ENCODE measurements around the gene LATS2. TPM values are rescaled to one million over a fixed set of nuclear protein-coding genes. Genes with fewer than 3 reads are reported as not detected.

The LATS2 gene
- total and polyA plus RNA-seq, 2 of the 8 experiments (the other 6 are each of a cell fraction or from before 2014, with no cell fraction given), result 8.3 to 26.2 TPM

GRCh38 chr13:21055016-21055415, 6.4 kb downstream of the LATS2 start:
- Histone ChIP-seq H2BK120ac (replicated peaks; ENCODE audit: low read depth, low read length) (no peak overlapping the region), H2BK20ac (ENCODE audit: low read length) (no peak overlapping the region), H3K9ac (replicated peaks in 1 of 4; ENCODE audit: extremely low read depth in 1 of 4, low read depth in 3 of 4, low read length in 3 of 4) (no peak overlapping the region), H3K56ac (replicated peaks; ENCODE audit: insufficient read length, low read depth, low read length) (no peak overlapping the region), H2AFZ (ENCODE audit: low read length) (no peak overlapping the region), H3K4me1 (replicated peaks in 1 of 4; ENCODE audit: control insufficient read depth in 3 of 4, insufficient read depth in 4 of 4, low read length in 3 of 4) (peaks cover 0 to 8% (median 3%) of the 10 kb centered on the region in 4 experiments), H2BK12ac (ENCODE audit: low read depth, low read length) (no peak overlapping the region), H4K20me1 (replicated peaks in 1 of 2; ENCODE audit: control insufficient read depth in 1 of 2, insufficient read depth in 2 of 2, low read length in 2 of 2) (peaks cover 30 to 45% of the 10 kb centered on the region in 2 experiments), H2BK15ac (ENCODE audit: low read length) (no peak overlapping the region), H3K23me2 (ENCODE audit: low read depth, low read length) (peaks cover under 1% of the 10 kb centered on the region; the same call in 1 of the 2 replicates), H3K36me3 (ENCODE audit: control insufficient read depth in 2 of 4, insufficient read depth in 4 of 4, low read length in 3 of 4) (peaks cover 0 to 2% (median 0%) of the 10 kb centered on the region in 4 experiments; a peak in 1 of 8 replicates), H3K9me3 (ENCODE audit: insufficient read depth in 2 of 2, low read depth in 1 of 2, low read length in 1 of 2) (no peaks in the 10 kb centered on the region), H3K18ac (ENCODE audit: extremely low read depth, low read length) (no peak overlapping the region), H3K79me1 (ENCODE audit: low read depth, low read length) (peaks cover 17% of the 10 kb centered on the region), H3K4me3 (ENCODE audit: extremely low read depth in 1 of 4, insufficient read depth in 2 of 4, low read depth in 3 of 4, low read length in 4 of 4) (no peak overlapping the region), H4K5ac (ENCODE audit: insufficient read length, low read depth, low read length) (no peak overlapping the region), H3K14ac (ENCODE audit: insufficient read length) (no peak overlapping the region), H3K4me2 (ENCODE audit: insufficient read depth in 1 of 2, low read depth in 2 of 2, low read length in 2 of 2) (no peak overlapping the region), H3K79me2 (ENCODE audit: control insufficient read depth in 1 of 2, insufficient read depth in 2 of 2, low read length in 2 of 2) (peaks cover 40 to 98% of the 10 kb centered on the region in 2 experiments), H3K27ac (ENCODE audit: low read depth, low read length) (no peak overlapping the region), H3K27me3 (replicated peaks in 1 of 4; ENCODE audit: control insufficient read depth in 3 of 4, extremely low read depth in 1 of 4, insufficient read depth in 3 of 4, low read length in 3 of 4) (no peaks in the 10 kb centered on the region), H3K23ac (ENCODE audit: insufficient read length) (no peak overlapping the region), H2AK5ac (ENCODE audit: low read depth, low read length) (no peak overlapping the region), H4K8ac (ENCODE audit: extremely low read depth, insufficient read depth, low read length) (no peak overlapping the region), H2BK5ac (ENCODE audit: low read depth, low read length) (no peak overlapping the region), H4K91ac (replicated peaks; ENCODE audit: insufficient read length, low read length) (no peak overlapping the region), H3K4ac (replicated peaks; ENCODE audit: insufficient read length, low read depth, low read length) (no peak overlapping the region)
- ChIA-PET CTCF (ENCODE audit: partially characterized antibody) (interaction anchor here (2.3 kb wide), 1 partner anchor 57 kb away, joined by 5 read pairs; no protein-coding TSS in a partner anchor), POLR2A (ENCODE audit: partially characterized antibody) (interaction anchor here (1.0 to 1.9 kb wide), 4 partner anchors 10 to 24 kb away, joined by 3 to 7 read pairs (median 5); no protein-coding TSS in a partner anchor)
- DNase-seq (ENCODE audit: low read depth in 1 of 2, low spot score in 2 of 2), result no peak
- WGBS, 2 experiments (ENCODE audit: extremely low coverage in 1 of 2, insufficient coverage in 1 of 2, insufficient read length in 1 of 2, insufficient replicate concordance in 2 of 2, low coverage in 1 of 2, low lambda C conversion rate in 2 of 2, missing lambda C conversion rate in 1 of 2), result 44% methylated on average over 2 of the region's 2 CpGs; no CpG with 5 or more reads in 1 of the 2 experiments
- no peak for TF ChIP-seq CHD1 (IDR thresholded peaks at IDR 0.05; ENCODE audit: low read depth, low read length)
- FAIRE-seq, result no peak
